HepG2 (cell line): ENCODE data around the gene MTX1. TPM values are rescaled to one million over a fixed set of nuclear protein-coding genes. Genes with fewer than 3 reads are reported as not detected.

ENCODE experiments used
- ATAC-seq: fragments of 200-7000 bp; cut with Tn5 transposase; 3 replicates; pipeline ENCODE4 v1.9.1; 2020; ENCODE audit warnings: mild to moderate bottlenecking, moderate library complexity
- BruUV-seq: library from RNA; stranded (reverse); fragments of 400-500 nt; replicated peaks from 2 replicates; lab custom pipeline; 2021; lab: Mats Ljungman, UMichigan
- CTCF ChIA-PET: fragments of 300-600 bp; formaldehyde crosslinking; extraction: SDS; loops from one replicate; lab custom pipeline; 2021; ENCODE audit warnings: low total read pairs, inconsistent platforms, low intra/inter-chr PET ratio; lab: Yijun Ruan, JAX
- POLR2A ChIA-PET: fragments of 350-600 bp; sonication (Branson Sonifier 250); formaldehyde crosslinking; loops from one replicate; lab custom pipeline; 2020; ENCODE audit warnings: antibody characterized with exemption, inconsistent platforms; lab: Yijun Ruan, JAX
- DNase-seq: peaks from one replicate; pipeline ENCODE4 v3.0.0-alpha.2; 2015; ENCODE audit warnings: low spot score
- FAIRE-seq: peaks from 3 replicates; lab custom pipeline; 2011; peaks lifted over from hg19 to GRCh38; lab: Jason Lieb, UNC
- H2AFZ ChIP-seq: one replicate; pipeline ENCODE4 v1.6.1; 2011; ENCODE audit warnings: low read length, inconsistent platforms
- H3K27ac ChIP-seq: fragments of 300-600 bp; 3 replicates; pipeline ENCODE4 v1.8.0; 2011; ENCODE audit warnings: mixed run types, mild to moderate bottlenecking, mixed read lengths, low read length, inconsistent platforms; ENCODE audit not compliant: insufficient read depth; ENCODE audit errors: extremely low read length
- H3K27me3 ChIP-seq, 2 experiments: fragments of 200-600 bp in 1 of 2; 2 replicates in 1 of 2; 3 replicates in 1 of 2; pipeline versions ENCODE4 v1.6.0 to v1.8.0; 2011; ENCODE audit warnings: low read length in 2 of 2, mild to moderate bottlenecking in 2 of 2, moderate library complexity in 2 of 2, inconsistent platforms in 1 of 2; ENCODE audit not compliant: insufficient read depth in 2 of 2, control insufficient read depth in 1 of 2
- H3K36me3 ChIP-seq, 2 experiments: fragments of 200-600 bp in 1 of 2; replicated peaks in 1 of 2; 2 replicates in 1 of 2; 3 replicates in 1 of 2; pipeline versions ENCODE4 v1.5.1 to v1.8.0; 2011; ENCODE audit warnings: low read length in 2 of 2, inconsistent platforms in 1 of 2; ENCODE audit not compliant: insufficient read depth in 2 of 2, control insufficient read depth in 1 of 2
- H3K4me1 ChIP-seq: 2 replicates; pipeline ENCODE4 v1.5.1; 2012; ENCODE audit warnings: low read length, inconsistent platforms; ENCODE audit not compliant: insufficient read depth
- H3K4me2 ChIP-seq: 2 replicates; pipeline ENCODE4 v1.6.0; 2011; ENCODE audit warnings: low read depth, low read length, inconsistent platforms
- H3K4me3 ChIP-seq, 3 experiments: fragments of 200-600 bp in 1 of 3; sonication (generic), shearing (Covaris generic) in 1 of 3; replicated peaks in 1 of 3; 2 replicates each; pipeline ENCODE4 v1.5.1; 2011 to 2016; ENCODE audit warnings: low read length in 3 of 3, inconsistent platforms in 2 of 3, low read depth in 2 of 3, mild to moderate bottlenecking in 2 of 3, control low read depth in 1 of 3, mixed read lengths in 1 of 3; ENCODE audit not compliant: insufficient read depth in 1 of 3
- H3K79me2 ChIP-seq: one replicate; pipeline ENCODE4 v1.6.1; 2011; ENCODE audit warnings: low read length, inconsistent platforms; ENCODE audit not compliant: insufficient read depth
- H3K9ac ChIP-seq: 2 replicates; pipeline ENCODE4 v1.6.0; 2011; ENCODE audit warnings: mild to moderate bottlenecking, low read depth, low read length, inconsistent platforms; ENCODE audit not compliant: insufficient read depth
- H3K9me3 ChIP-seq: 2 replicates; pipeline ENCODE4 v1.5.1; 2012; ENCODE audit warnings: mild to moderate bottlenecking, low read length
- H4K20me1 ChIP-seq: 2 replicates; pipeline ENCODE4 v1.6.0; 2011; ENCODE audit warnings: inconsistent platforms, mild to moderate bottlenecking, low read length, moderate library complexity; ENCODE audit not compliant: insufficient read depth
- FOXC1 ChIP-seq: sonication (generic); formaldehyde crosslinking; IDR thresholded peaks from 2 replicates; pipeline ENCODE4 v1.8.0; 2022; ENCODE audit warnings: mild to moderate bottlenecking, missing genetic modification reagents, borderline replicate concordance
- FOXP1 ChIP-seq, 2 experiments: fragments of 450-650 bp in 1 of 2; IDR thresholded peaks; 2 replicates each; pipeline ENCODE4 v1.6.1; 2017 to 2018; ENCODE audit warnings: antibody characterized with exemption in 1 of 2
- HNRNPL ChIP-seq: fragments of 200-400 bp; formaldehyde crosslinking; IDR thresholded peaks from 2 replicates; pipeline ENCODE4 v1.6.1; 2017; ENCODE audit warnings: mild to moderate bottlenecking, low read depth, low read length
- MTA1 ChIP-seq: sonication (generic); formaldehyde crosslinking; IDR thresholded peaks from 2 replicates; pipeline ENCODE4 v1.4.0; 2020; ENCODE audit warnings: missing genetic modification reagents, mild to moderate bottlenecking, borderline replicate concordance
- MYC ChIP-seq: sonication (generic); formaldehyde crosslinking; IDR thresholded peaks from 2 replicates; pipeline ENCODE4 v1.9.0; 2021; ENCODE audit warnings: missing genetic modification reagents, borderline replicate concordance
- SAP130 ChIP-seq: IDR thresholded peaks from 2 replicates; pipeline ENCODE4 v1.6.1; 2016; ENCODE audit warnings: low read depth
- SNRNP70 ChIP-seq: fragments of 200-400 bp; formaldehyde crosslinking; IDR thresholded peaks from 2 replicates; pipeline ENCODE4 v1.6.1; 2017; ENCODE audit warnings: mild to moderate bottlenecking, low read depth, low read length, moderate library complexity
- ZNF333 ChIP-seq: sonication (generic); formaldehyde crosslinking; IDR thresholded peaks from 2 replicates; pipeline ENCODE4 v1.4.0; 2020; ENCODE audit warnings: mild to moderate bottlenecking, missing genetic modification reagents, borderline replicate concordance
- ZNF441 ChIP-seq: sonication (generic); formaldehyde crosslinking; IDR thresholded peaks from 2 replicates; pipeline ENCODE4 v1.7.0; 2021; ENCODE audit warnings: missing genetic modification reagents, borderline replicate concordance
- ZNF776 ChIP-seq: sonication (generic); formaldehyde crosslinking; IDR thresholded peaks from 2 replicates; pipeline ENCODE4 v1.4.0; 2020; ENCODE audit warnings: mild to moderate bottlenecking, missing genetic modification reagents
- WGBS: methylation state at CpG from one replicate; pipeline ENCODE4 v1.1.6; 2017; ENCODE audit warnings: low lambda C conversion rate; 5-methylcytosine and 5-hydroxymethylcytosine counted together
- in situ Hi-C: cut with HindIII; loops from 2 replicates; pipeline ENCODE4 v1.10.0; 2017; ENCODE audit warnings: low pct_unique_long_range_greater_than_20kb; ENCODE audit not compliant: extremely low pct_ligation_motif_present
- intact Hi-C: fragments of 100-400 bp; cut with micrococcal nuclease; formaldehyde crosslinking; loops from one replicate; pipeline ENCODE4 v1.10.0; 2022; ENCODE audit not compliant: unreplicated experiment
- polyA plus RNA-seq, 8 experiments: library from polyadenylated mRNA; depleted of rRNA in 3 of 8; stranded (reverse) in 7 of 8; unstranded in 1 of 8; fragments of >200 nt; fragmentation: Illumina TruSeq in 4 of 8; extraction: Trizol in 4 of 8; gene quantifications; 2 replicates each; pipeline versions ENCODE4 v1.2.1 to v1.2.3, GENCODE V29; 2011 to 2016; ENCODE audit warnings: low read depth in 4 of 8, missing spikeins in 1 of 8, mixed read lengths in 1 of 8; ENCODE audit not compliant: insufficient read depth in 1 of 8
- total RNA-seq, 5 experiments: library from RNA; depleted of rRNA; stranded (reverse); fragments of >200 nt; fragmentation: Illumina TruSeq; extraction: Trizol; gene quantifications; 2 replicates each; pipeline ENCODE4 v1.2.3, GENCODE V29; 2016; ENCODE audit warnings: low read depth in 1 of 5
- TF ChIP-seq, protein P1 (sequence below): sonication (generic); formaldehyde crosslinking; IDR thresholded peaks from 2 replicates; pipeline ENCODE4 v1.5.1; 2020; ENCODE audit warnings: mild to moderate bottlenecking, missing genetic modification reagents, moderate library complexity
- TF ChIP-seq, protein P2 (sequence below): sonication (generic); formaldehyde crosslinking; IDR thresholded peaks from 2 replicates; pipeline ENCODE4 v1.5.0; 2020; ENCODE audit warnings: mild to moderate bottlenecking, low read depth, missing genetic modification reagents, borderline replicate concordance
- TF ChIP-seq, protein P3 (sequence below): sonication (generic); IDR thresholded peaks from 2 replicates; pipeline ENCODE4 v1.6.1; 2016; ENCODE audit warnings: low read depth, borderline replicate concordance
- TF ChIP-seq, protein P4 (sequence below): sonication (generic); formaldehyde crosslinking; IDR thresholded peaks from 2 replicates; pipeline ENCODE4 v1.5.0; 2020; ENCODE audit warnings: missing genetic modification reagents

The MTX1 gene
- total and polyA plus RNA-seq, 2 of the 13 experiments (the other 11 are each of a cell fraction or from before 2014, with no cell fraction given): 64.5 to 72.6 TPM

DNA sequence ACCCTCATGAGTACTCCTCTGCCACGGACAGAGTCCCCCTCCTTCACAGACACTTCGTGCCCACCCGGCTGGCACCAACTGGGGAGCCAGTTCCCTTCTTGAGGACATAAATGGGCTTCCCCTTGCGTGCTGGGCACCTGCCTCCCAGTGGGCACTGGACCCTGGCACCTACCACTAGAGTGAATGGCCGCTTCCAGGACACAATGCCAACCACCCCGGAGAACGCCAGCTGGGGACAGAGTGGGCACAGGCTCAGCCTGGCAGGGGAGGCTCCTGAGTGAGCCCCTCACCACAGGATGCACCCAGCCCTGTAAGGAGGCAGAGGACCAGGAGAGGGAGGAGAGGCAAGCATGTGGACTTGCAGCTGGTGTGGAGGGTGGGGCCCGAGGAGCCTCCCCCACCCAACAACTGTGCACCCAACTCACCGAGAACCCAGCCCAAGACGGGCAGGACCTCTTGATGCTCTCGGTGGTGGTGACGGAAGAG is 45.8 kb downstream of the MTX1 start:
- Histone ChIP-seq H3K36me3 (peaks cover 3 to 6% of the 10 kb centered on the region in 2 experiments; a peak in 2 of 5 replicates), H3K4me1 (peaks cover 45% of the 10 kb centered on the region), H3K27me3 (no peaks in the 10 kb centered on the region), H3K9me3 (no peaks in the 10 kb centered on the region), H3K79me2 (peaks cover 8% of the 10 kb centered on the region)
- POLR2A ChIA-PET: interaction anchor here (1.3 kb wide), 1 partner anchor 54 kb away, joined by 9 read pairs; the partner anchor contains the start of gene FDPS
- in situ Hi-C loops (loop anchor here (10.0 kb wide), 1 partner anchor 51 kb away; the partner anchor contains the start of genes FDPS and PKLR), intact Hi-C loops (no loop called here)
- WGBS: 42% methylated on average over 6 of the region's 12 CpGs
- DNase-seq: no peak
- no peak for TF ChIP-seq FOXP1 (IDR thresholded peaks at IDR 0.05)
- no peak for TF ChIP-seq FOXP1 (CRISPR knock-in tag; IDR thresholded peaks at IDR 0.05)
- TF ChIP-seq, protein P1, sequence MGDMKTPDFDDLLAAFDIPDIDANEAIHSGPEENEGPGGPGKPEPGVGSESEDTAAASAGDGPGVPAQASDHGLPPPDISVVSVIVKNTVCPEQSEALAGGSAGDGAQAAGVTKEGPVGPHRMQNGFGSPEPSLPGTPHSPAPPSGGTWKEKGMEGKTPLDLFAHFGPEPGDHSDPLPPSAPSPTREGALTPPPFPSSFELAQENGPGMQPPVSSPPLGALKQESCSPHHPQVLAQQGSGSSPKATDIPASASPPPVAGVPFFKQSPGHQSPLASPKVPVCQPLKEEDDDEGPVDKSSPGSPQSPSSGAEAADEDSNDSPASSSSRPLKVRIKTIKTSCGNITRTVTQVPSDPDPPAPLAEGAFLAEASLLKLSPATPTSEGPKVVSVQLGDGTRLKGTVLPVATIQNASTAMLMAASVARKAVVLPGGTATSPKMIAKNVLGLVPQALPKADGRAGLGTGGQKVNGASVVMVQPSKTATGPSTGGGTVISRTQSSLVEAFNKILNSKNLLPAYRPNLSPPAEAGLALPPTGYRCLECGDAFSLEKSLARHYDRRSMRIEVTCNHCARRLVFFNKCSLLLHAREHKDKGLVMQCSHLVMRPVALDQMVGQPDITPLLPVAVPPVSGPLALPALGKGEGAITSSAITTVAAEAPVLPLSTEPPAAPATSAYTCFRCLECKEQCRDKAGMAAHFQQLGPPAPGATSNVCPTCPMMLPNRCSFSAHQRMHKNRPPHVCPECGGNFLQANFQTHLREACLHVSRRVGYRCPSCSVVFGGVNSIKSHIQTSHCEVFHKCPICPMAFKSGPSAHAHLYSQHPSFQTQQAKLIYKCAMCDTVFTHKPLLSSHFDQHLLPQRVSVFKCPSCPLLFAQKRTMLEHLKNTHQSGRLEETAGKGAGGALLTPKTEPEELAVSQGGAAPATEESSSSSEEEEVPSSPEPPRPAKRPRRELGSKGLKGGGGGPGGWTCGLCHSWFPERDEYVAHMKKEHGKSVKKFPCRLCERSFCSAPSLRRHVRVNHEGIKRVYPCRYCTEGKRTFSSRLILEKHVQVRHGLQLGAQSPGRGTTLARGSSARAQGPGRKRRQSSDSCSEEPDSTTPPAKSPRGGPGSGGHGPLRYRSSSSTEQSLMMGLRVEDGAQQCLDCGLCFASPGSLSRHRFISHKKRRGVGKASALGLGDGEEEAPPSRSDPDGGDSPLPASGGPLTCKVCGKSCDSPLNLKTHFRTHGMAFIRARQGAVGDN: peak; percentile 23; the same call in 1 of the 2 replicates
- peak; percentile 30; the same call in 1 of the 2 replicates for TF ChIP-seq SAP130 (CRISPR knock-in tag)
- 0 out of 2 replicates have a peak, but pooled peaks have one; percentile 18 for TF ChIP-seq FOXC1 (CRISPR knock-in tag)
- TF ChIP-seq, protein P2, sequence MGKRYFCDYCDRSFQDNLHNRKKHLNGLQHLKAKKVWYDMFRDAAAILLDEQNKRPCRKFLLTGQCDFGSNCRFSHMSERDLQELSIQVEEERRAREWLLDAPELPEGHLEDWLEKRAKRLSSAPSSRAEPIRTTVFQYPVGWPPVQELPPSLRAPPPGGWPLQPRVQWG (CRISPR knock-in tag): no peak
- no peak for TF ChIP-seq SNRNP70
- no peak for TF ChIP-seq ZNF441 (CRISPR knock-in tag)
- TF ChIP-seq HNRNPL: 0 out of 2 replicates have a peak, but pooled peaks have one; percentile 80
- 0 out of 2 replicates have a peak, but pooled peaks have one; percentile 20 for TF ChIP-seq MYC (CRISPR knock-in tag)
- TF ChIP-seq ZNF776 (CRISPR knock-in tag): 0 out of 2 replicates have a peak, but pooled peaks have one; percentile 59
- TF ChIP-seq, protein P3, sequence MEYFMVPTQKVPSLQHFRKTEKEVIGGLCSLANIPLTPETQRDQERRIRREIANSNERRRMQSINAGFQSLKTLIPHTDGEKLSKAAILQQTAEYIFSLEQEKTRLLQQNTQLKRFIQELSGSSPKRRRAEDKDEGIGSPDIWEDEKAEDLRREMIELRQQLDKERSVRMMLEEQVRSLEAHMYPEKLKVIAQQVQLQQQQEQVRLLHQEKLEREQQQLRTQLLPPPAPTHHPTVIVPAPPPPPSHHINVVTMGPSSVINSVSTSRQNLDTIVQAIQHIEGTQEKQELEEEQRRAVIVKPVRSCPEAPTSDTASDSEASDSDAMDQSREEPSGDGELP: peak; percentile 11; the same call in 1 of the 2 replicates
- TF ChIP-seq MTA1 (CRISPR knock-in tag): 0 out of 2 replicates have a peak, but pooled peaks have one; percentile 12
- TF ChIP-seq, protein P4, sequence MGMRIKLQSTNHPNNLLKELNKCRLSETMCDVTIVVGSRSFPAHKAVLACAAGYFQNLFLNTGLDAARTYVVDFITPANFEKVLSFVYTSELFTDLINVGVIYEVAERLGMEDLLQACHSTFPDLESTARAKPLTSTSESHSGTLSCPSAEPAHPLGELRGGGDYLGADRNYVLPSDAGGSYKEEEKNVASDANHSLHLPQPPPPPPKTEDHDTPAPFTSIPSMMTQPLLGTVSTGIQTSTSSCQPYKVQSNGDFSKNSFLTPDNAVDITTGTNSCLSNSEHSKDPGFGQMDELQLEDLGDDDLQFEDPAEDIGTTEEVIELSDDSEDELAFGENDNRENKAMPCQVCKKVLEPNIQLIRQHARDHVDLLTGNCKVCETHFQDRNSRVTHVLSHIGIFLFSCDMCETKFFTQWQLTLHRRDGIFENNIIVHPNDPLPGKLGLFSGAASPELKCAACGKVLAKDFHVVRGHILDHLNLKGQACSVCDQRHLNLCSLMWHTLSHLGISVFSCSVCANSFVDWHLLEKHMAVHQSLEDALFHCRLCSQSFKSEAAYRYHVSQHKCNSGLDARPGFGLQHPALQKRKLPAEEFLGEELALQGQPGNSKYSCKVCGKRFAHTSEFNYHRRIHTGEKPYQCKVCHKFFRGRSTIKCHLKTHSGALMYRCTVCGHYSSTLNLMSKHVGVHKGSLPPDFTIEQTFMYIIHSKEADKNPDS: no peak
- 0 out of 2 replicates have a peak, but pooled peaks have one; percentile 64 for TF ChIP-seq ZNF333 (CRISPR knock-in tag)
- TF ChIP-seq, all 625 proteins: peak for 9
- H4K20me1 ChIP-seq: no peaks in the 10 kb centered on the region
- no TSS peak for BruUV-seq
- CTCF ChIA-PET: no interaction called here
- H3K9ac ChIP-seq: peak overlapping the region; percentile 72
- peak overlapping the region; percentile 4 for H3K27ac ChIP-seq
- FAIRE-seq (no peak), ATAC-seq (no peak)
- peak overlapping the region; percentile 61 to 83 (median 72) for H3K4me3 ChIP-seq
- H3K4me2 ChIP-seq: peak overlapping the region; percentile 99
- H2AFZ ChIP-seq: no peak overlapping the region
